HepG2 (cell line): ENCODE results near the gene IL22RA1. TPM values are rescaled to one million over a fixed set of nuclear protein-coding genes. Genes with fewer than 3 reads are reported as not detected.

Source experiments
- BCL6 ChIP-seq: IDR thresholded peaks from 2 replicates; pipeline ENCODE4 v1.6.1; 2016; ENCODE audit warnings: missing genetic modification reagents, missing compliant biosample characterization
- CREM ChIP-seq, 2 experiments: sonication (generic) in 1 of 2; formaldehyde crosslinking in 1 of 2; IDR thresholded peaks; 2 replicates each; pipeline versions ENCODE4 v1.4.0 to v1.6.1; 2016 to 2020; ENCODE audit warnings: antibody characterized with exemption in 1 of 2, mild to moderate bottlenecking in 1 of 2, missing genetic modification reagents in 1 of 2
- GATA4 ChIP-seq: sonication (generic); IDR thresholded peaks from 2 replicates; pipeline ENCODE4 v1.6.1; 2016; ENCODE audit warnings: antibody characterized with exemption, low read depth, borderline replicate concordance
- HNF4A ChIP-seq: sonication (generic); formaldehyde crosslinking; IDR thresholded peaks from 2 replicates; pipeline ENCODE4 v1.4.0; 2020; ENCODE audit warnings: missing genetic modification reagents
- KAT8 ChIP-seq: IDR thresholded peaks from 2 replicates; pipeline ENCODE4 v1.6.1; 2016; ENCODE audit warnings: missing genetic modification reagents, missing compliant biosample characterization
- NFATC3 ChIP-seq: sonication (generic); formaldehyde crosslinking; IDR thresholded peaks from 2 replicates; pipeline ENCODE4 v1.5.1; 2020; ENCODE audit warnings: mild to moderate bottlenecking, missing genetic modification reagents
- NR2F2 ChIP-seq: IDR thresholded peaks from 2 replicates; pipeline ENCODE4 v1.6.1; 2012; ENCODE audit warnings: low read depth, inconsistent platforms, borderline replicate concordance
- NR2F6 ChIP-seq, 2 experiments: IDR thresholded peaks; 2 replicates each; pipeline ENCODE4 v1.6.1; 2016; ENCODE audit warnings: antibody characterized with exemption in 1 of 2, mild to moderate bottlenecking in 1 of 2
- POLR2G ChIP-seq: fragments of 200-400 bp; formaldehyde crosslinking; IDR thresholded peaks from 2 replicates; pipeline ENCODE4 v1.6.1; 2018; ENCODE audit warnings: mild to moderate bottlenecking, low read depth, low read length, moderate library complexity
- RXRA ChIP-seq: sonication (generic); formaldehyde crosslinking; IDR thresholded peaks from 2 replicates; pipeline ENCODE4 v1.5.1; 2020; ENCODE audit warnings: missing genetic modification reagents
- SNAPC2 ChIP-seq: sonication (generic); formaldehyde crosslinking; IDR thresholded peaks from 2 replicates; pipeline ENCODE4 v1.8.1; 2022; ENCODE audit warnings: mild to moderate bottlenecking, missing genetic modification reagents
- TARDBP ChIP-seq: sonication (generic); formaldehyde crosslinking; IDR thresholded peaks from 2 replicates; pipeline ENCODE4 v1.8.0; 2022; ENCODE audit warnings: mild to moderate bottlenecking, missing genetic modification reagents
- ZKSCAN8 ChIP-seq: IDR thresholded peaks from 2 replicates; pipeline ENCODE4 v1.6.1; 2016; ENCODE audit warnings: borderline replicate concordance, missing genetic modification reagents, missing compliant biosample characterization
- ZNF12 ChIP-seq: sonication (generic); formaldehyde crosslinking; IDR thresholded peaks from 2 replicates; pipeline ENCODE4 v1.5.0; 2020; ENCODE audit warnings: missing genetic modification reagents
- ZNF296 ChIP-seq: sonication (generic); formaldehyde crosslinking; conservative IDR thresholded peaks from 2 replicates; pipeline ENCODE4 v1.5.0; 2020; ENCODE audit warnings: mild to moderate bottlenecking, missing genetic modification reagents
- ZNF331 ChIP-seq: sonication (generic); formaldehyde crosslinking; IDR thresholded peaks from 2 replicates; pipeline ENCODE4 v1.4.0; 2020; ENCODE audit warnings: missing genetic modification reagents
- ZNF337 ChIP-seq: sonication (generic); formaldehyde crosslinking; IDR thresholded peaks from 2 replicates; pipeline ENCODE4 v1.5.1; 2020; ENCODE audit warnings: missing genetic modification reagents, low read depth, mild to moderate bottlenecking, borderline replicate concordance
- ZNF431 ChIP-seq: sonication (generic); formaldehyde crosslinking; IDR thresholded peaks from 2 replicates; pipeline ENCODE4 v1.9.0; 2022; ENCODE audit warnings: missing genetic modification reagents, low read depth, mild to moderate bottlenecking, borderline replicate concordance
- ZNF550 ChIP-seq: sonication (generic); formaldehyde crosslinking; IDR thresholded peaks from 2 replicates; pipeline ENCODE4 v1.4.0; 2020; ENCODE audit warnings: mild to moderate bottlenecking, missing genetic modification reagents, borderline replicate concordance
- ZNF775 ChIP-seq: sonication (generic); formaldehyde crosslinking; IDR thresholded peaks from 2 replicates; pipeline ENCODE4 v1.4.0; 2020; ENCODE audit warnings: missing genetic modification reagents, mild to moderate bottlenecking, moderate library complexity, borderline replicate concordance
- ZSCAN29 ChIP-seq: sonication (generic); formaldehyde crosslinking; conservative IDR thresholded peaks from 2 replicates; pipeline ENCODE4 v1.4.0; 2020; ENCODE audit warnings: mild to moderate bottlenecking, missing genetic modification reagents
- polyA plus RNA-seq, 8 experiments: library from polyadenylated mRNA; depleted of rRNA in 3 of 8; stranded (reverse) in 7 of 8; unstranded in 1 of 8; fragments of >200 nt; fragmentation: Illumina TruSeq in 4 of 8; extraction: Trizol in 4 of 8; gene quantifications; 2 replicates each; pipeline versions ENCODE4 v1.2.1 to v1.2.3, GENCODE V29; 2011 to 2016; ENCODE audit warnings: low read depth in 4 of 8, missing spikeins in 1 of 8, mixed read lengths in 1 of 8; ENCODE audit not compliant: insufficient read depth in 1 of 8
- total RNA-seq, 5 experiments: library from RNA; depleted of rRNA; stranded (reverse); fragments of >200 nt; fragmentation: Illumina TruSeq; extraction: Trizol; gene quantifications; 2 replicates each; pipeline ENCODE4 v1.2.3, GENCODE V29; 2016; ENCODE audit warnings: low read depth in 1 of 5
- TF ChIP-seq, protein P1 (sequence below): sonication (generic); formaldehyde crosslinking; IDR thresholded peaks from 2 replicates; pipeline ENCODE4 v1.4.0; 2020; ENCODE audit warnings: missing genetic modification reagents
- TF ChIP-seq, protein P2 (sequence below): sonication (generic); formaldehyde crosslinking; IDR thresholded peaks from 2 replicates; pipeline ENCODE4 v1.9.0; 2021; ENCODE audit warnings: missing genetic modification reagents, borderline replicate concordance
- TF ChIP-seq, protein P3 (sequence below): sonication (generic); formaldehyde crosslinking; IDR thresholded peaks from 2 replicates; pipeline ENCODE4 v1.5.1; 2020; ENCODE audit warnings: missing genetic modification reagents, mild to moderate bottlenecking, borderline replicate concordance

IL22RA1 gene
- total and polyA plus RNA-seq, 2 of the 13 experiments (the other 11 are each of a cell fraction or from before 2014, with no cell fraction given): 4.4 to 10.2 TPM

DNA sequence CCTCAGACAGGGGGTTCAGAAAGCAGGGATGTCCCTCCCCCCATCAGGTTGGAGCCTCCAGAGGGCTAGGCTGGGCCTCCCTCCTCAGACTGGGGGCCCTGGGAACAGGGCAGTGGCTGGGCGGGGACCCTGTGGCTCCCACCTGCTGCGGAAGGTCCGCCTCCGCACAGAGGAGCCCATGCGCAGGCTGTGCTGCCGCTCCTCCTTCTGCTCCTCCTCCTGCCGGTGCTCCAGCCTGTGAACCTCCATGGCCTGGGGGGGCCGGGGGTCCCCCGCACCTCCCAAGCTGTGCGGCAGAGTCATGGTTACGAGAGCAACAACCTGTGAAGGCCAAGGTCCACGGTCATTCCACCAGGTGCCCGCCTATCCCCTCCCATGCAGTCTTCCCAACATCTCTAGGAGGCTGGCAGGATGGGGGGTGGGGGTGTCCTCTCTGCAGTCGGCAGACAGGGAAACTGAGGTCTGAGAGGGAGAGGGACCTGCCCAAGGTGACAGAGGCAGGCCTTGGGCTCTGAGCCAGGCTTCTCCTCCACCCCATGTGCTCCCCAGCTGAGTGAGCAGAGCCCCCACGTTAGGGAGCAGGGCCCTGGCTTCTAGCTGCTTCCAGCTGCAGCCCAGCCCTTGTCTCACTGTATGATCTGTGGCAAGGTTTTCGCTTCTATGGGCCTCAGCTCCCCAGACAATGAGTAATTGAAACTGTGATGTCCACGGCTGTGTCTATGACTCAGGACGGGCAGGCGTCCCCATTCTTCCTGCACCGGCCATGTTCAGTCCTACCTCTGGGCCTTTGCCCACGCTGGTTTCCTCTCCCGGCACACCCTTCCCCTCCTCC is 34.4 kb downstream of the IL22RA1 start (continued):
- TF ChIP-seq ZNF431 (CRISPR knock-in tag): 0 out of 2 replicates have a peak, but pooled peaks have one; percentile 70
- TF ChIP-seq ZSCAN29 (CRISPR knock-in tag): 0 out of 2 replicates have a peak, but pooled peaks have one; percentile 63
- peak; percentile 89 for TF ChIP-seq RXRA (CRISPR knock-in tag)
- TF ChIP-seq ZNF775 (CRISPR knock-in tag): no peak
- TF ChIP-seq, protein P1, sequence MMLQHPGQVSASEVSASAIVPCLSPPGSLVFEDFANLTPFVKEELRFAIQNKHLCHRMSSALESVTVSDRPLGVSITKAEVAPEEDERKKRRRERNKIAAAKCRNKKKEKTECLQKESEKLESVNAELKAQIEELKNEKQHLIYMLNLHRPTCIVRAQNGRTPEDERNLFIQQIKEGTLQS (CRISPR knock-in tag): no peak
- TF ChIP-seq ZNF12 (CRISPR knock-in tag): peak; percentile 12; the same call in 1 of the 2 replicates
- no peak for TF ChIP-seq NR2F2
- TF ChIP-seq ZNF296 (CRISPR knock-in tag): 0 out of 2 replicates have a peak, but pooled peaks have one; percentile 44
- TF ChIP-seq NFATC3 (CRISPR knock-in tag): no peak
- peak; percentile 68; the same call in 1 of the 2 replicates for TF ChIP-seq TARDBP
- TF ChIP-seq POLR2G: 0 out of 2 replicates have a peak, but pooled peaks have one; percentile 39
- TF ChIP-seq ZNF550 (CRISPR knock-in tag): no peak
- peak; percentile 73 for TF ChIP-seq HNF4A (CRISPR knock-in tag)
- peak; percentile 37; the same call in 1 of the 2 replicates for TF ChIP-seq ZKSCAN8 (CRISPR knock-in tag)
- TF ChIP-seq, protein P2, sequence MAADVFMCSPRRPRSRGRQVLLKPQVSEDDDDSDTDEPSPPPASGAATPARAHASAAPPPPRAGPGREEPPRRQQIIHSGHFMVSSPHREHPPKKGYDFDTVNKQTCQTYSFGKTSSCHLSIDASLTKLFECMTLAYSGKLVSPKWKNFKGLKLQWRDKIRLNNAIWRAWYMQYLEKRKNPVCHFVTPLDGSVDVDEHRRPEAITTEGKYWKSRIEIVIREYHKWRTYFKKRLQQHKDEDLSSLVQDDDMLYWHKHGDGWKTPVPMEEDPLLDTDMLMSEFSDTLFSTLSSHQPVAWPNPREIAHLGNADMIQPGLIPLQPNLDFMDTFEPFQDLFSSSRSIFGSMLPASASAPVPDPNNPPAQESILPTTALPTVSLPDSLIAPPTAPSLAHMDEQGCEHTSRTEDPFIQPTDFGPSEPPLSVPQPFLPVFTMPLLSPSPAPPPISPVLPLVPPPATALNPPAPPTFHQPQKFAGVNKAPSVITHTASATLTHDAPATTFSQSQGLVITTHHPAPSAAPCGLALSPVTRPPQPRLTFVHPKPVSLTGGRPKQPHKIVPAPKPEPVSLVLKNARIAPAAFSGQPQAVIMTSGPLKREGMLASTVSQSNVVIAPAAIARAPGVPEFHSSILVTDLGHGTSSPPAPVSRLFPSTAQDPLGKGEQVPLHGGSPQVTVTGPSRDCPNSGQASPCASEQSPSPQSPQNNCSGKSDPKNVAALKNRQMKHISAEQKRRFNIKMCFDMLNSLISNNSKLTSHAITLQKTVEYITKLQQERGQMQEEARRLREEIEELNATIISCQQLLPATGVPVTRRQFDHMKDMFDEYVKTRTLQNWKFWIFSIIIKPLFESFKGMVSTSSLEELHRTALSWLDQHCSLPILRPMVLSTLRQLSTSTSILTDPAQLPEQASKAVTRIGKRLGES (CRISPR knock-in tag): no peak
- peak; percentile 60; the same call in 1 of the 2 replicates for TF ChIP-seq KAT8 (CRISPR knock-in tag)
- 0 out of 2 replicates have a peak, but pooled peaks have one; percentile 50 for TF ChIP-seq NR2F6 (IDR thresholded peaks at IDR 0.05)
- peak; percentile 46 for TF ChIP-seq NR2F6 (CRISPR knock-in tag; IDR thresholded peaks at IDR 0.05)
- TF ChIP-seq GATA4: no peak
- peak; percentile 58; the same call in 1 of the 2 replicates for TF ChIP-seq BCL6 (CRISPR knock-in tag)
- TF ChIP-seq, protein P3, sequence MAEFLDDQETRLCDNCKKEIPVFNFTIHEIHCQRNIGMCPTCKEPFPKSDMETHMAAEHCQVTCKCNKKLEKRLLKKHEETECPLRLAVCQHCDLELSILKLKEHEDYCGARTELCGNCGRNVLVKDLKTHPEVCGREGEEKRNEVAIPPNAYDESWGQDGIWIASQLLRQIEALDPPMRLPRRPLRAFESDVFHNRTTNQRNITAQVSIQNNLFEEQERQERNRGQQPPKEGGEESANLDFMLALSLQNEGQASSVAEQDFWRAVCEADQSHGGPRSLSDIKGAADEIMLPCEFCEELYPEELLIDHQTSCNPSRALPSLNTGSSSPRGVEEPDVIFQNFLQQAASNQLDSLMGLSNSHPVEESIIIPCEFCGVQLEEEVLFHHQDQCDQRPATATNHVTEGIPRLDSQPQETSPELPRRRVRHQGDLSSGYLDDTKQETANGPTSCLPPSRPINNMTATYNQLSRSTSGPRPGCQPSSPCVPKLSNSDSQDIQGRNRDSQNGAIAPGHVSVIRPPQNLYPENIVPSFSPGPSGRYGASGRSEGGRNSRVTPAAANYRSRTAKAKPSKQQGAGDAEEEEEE (CRISPR knock-in tag): no peak
- TF ChIP-seq CREM (IDR thresholded peaks at IDR 0.05): 0 out of 2 replicates have a peak, but pooled peaks have one; percentile 20
- TF ChIP-seq CREM (CRISPR knock-in tag; IDR thresholded peaks at IDR 0.05): no peak
- peak; percentile 54; the same call in 1 of the 2 replicates for TF ChIP-seq ZNF331
- TF ChIP-seq ZNF337 (CRISPR knock-in tag): 0 out of 2 replicates have a peak, but pooled peaks have one; percentile 30
- 0 out of 2 replicates have a peak, but pooled peaks have one; percentile 18 for TF ChIP-seq SNAPC2 (CRISPR knock-in tag)
